ENCODE measurements around the gene NTN1.
"Not testable (repeated sequence)": the region's sequence is repeated elsewhere in the genome, so short reads cannot be mapped to it uniquely, and the experiment has no call there.

The NTN1 gene

DNA sequence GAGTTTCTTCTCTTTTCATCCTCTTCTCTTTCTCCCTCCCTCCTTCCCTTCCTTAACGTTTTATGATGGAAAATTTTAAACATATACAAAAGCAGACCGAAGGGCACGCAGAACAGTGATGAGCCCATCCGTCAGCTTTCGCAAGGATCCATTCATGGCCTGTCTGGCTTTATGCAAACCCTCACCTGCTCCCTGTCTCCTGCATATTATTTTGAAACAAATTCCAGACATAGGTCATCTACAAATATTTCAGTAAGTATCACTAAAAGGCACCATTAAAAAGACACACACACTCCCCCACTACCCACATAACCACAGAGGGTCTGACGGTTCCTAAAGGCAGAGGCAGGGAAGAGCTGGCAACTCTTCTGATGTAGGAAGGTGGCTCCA is 235.0 kb downstream of the NTN1 start:
- no peak for DNase-seq

DNA sequence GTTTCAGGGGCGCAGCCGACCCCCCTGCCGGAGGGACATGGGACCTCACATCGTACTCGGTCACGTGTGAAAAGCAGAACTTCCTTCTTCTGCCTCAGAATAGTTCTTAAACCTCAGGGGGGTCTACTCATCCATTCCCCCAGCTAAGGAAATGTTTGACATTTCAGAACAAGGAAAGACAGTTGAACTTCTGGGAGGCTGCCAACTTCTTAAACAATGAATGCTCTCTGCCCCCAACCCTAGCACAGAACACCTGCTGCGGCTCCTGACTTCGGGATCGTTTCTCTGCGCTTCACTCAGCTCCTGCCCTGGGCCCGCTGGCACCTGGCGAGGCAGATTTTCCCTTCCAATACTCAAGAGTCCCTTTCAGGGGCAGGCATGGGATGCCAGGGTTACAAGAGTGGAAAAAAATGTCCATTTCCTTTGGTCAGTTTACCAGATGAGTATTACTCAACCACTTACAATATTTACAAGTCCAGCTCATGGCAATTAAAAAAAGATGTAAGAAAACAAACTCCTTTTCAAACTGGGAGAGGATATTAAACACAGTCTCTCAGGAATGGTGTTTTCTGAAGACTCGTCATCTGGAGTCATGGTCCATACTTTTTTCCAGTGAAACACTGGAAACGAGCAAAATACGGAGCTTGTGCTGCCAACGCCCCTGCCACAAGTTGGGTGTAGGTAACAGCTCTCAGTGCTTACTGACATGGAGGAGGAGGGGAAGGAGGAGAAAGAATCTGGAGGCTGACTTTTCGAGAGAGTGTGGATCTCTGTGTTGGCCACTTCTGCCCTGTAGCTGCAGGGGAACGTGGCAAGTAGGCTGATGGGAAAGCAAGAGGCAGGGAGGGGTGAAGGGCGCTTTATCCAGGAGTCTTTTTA is 235.7 kb downstream of the NTN1 start:
- peak; percentile 15 for DNase-seq

DNA sequence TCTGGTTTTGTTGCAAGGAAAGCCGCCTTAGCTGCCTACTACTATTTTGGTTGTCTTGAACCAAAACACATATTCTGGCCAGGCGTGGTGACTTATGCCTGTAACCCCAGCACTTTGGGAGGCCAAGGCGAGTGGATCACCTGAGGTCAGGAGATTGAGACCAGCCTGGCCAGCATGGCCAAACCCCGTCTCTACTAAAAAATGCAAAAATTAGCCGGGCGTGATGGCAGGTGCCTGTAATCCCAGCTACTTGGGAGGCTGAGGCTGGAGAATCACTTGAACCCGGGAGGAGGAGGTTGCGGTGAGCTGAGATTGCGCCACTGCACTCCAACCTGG is 236.3 kb downstream of the NTN1 start:
- not testable (repeated sequence) for DNase-seq

DNA sequence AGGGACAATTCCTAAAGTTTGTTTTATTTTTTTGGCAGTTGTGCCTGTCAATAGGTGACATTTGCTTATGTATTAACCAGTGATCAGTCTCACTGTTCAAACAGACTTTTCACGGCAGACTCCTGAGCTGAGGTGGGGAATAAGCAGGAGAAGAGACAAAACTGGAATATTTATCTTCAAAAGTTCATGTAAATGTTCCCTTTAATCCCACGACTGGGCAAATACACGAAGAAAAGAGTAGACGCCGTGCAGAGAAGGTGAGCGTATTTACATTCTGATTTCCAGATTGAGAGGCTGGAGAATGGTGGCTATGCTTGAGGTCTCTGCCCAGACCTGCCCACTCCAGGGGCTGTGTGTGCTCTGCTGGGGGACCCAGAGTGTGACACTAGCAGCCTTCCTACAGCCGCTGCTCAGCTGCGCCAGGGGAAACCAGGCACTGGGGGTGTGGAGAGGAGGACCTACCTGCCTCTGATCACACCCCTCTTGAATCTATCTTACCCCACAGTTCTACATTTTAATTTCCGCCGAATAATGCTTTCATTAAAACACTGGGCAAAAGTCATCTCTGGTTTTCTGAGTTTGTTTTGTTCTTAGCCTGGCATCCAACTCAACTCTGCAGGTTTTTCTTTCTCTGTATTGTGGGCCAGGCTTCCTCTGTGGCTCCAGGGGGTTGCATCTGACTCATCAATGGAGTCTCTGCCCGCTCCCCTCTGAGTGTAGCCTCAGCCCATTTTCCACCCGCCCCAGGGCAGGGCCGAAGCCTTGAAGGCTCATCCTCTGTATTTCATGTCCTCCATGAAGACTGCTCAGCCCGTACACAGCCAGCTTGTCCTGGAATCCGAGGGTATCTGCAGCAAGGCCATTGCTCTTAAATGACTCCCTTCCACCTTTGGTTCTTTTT is 237.1 kb downstream of the NTN1 start:
- no peak for DNase-seq

DNA sequence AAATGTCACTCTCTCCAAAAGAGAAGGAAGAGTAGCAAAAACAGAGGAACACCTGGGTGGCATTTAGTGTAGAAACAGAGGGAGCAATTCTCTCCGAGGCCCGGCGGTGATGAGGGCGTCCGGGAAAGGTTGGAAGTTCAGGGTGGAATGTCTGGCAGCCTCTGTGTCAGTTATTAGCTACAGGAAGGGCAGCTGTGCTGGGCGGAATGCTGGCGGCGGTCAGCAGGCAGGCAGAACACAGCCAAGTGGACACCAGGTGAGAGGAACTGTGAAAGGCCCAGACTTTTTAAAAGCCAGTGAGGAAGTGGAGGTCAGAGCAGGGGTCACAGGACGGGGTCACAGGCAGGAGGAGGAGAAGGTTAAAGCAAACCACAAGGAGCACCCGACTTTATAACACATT is 238.1 kb downstream of the NTN1 start:
- no peak for DNase-seq

DNA sequence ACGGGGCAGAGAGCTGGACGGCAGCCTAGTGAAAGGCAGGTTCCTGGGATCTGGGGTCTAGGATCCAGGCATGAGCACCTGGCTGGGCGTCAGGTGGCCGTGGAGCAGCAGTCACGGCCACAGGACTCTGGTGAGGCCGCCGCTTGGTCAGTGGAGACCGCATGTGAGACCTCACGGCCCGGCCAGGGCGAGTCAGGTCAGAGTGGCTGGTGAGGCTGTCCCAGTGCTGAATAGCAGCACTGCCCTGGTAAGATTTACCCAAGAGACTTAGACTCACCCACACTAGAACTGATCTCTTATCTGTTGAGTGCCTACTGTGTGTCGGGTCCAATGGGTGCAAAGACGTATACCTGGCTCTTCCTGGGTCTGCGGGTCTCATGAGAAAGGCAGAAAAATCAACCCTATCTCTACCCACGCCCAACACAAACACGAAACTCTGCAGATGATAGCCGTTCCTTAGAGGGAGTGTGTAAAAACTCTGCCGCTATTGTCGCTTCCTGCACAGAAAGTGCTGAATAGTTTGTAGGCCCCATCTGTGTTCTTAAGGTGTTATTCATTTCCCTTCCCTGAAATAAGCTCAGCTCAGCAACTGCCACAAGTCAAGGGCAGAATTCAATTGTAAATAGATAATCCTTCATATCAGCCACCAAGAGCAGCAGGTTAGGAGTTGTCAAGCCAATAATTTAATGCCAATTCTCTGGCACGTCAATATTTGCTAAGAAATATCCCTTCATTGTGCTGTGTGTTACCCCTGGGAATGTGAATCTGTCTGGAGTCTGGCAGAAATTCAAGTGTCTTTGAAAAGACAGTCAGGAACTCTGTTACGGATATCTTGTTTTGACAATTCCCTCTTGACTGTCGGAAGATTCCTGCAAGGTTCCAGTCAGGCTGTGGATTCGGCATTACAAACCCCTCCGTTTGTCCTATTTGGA is 240.0 kb downstream of the NTN1 start:
- no peak for DNase-seq

DNA sequence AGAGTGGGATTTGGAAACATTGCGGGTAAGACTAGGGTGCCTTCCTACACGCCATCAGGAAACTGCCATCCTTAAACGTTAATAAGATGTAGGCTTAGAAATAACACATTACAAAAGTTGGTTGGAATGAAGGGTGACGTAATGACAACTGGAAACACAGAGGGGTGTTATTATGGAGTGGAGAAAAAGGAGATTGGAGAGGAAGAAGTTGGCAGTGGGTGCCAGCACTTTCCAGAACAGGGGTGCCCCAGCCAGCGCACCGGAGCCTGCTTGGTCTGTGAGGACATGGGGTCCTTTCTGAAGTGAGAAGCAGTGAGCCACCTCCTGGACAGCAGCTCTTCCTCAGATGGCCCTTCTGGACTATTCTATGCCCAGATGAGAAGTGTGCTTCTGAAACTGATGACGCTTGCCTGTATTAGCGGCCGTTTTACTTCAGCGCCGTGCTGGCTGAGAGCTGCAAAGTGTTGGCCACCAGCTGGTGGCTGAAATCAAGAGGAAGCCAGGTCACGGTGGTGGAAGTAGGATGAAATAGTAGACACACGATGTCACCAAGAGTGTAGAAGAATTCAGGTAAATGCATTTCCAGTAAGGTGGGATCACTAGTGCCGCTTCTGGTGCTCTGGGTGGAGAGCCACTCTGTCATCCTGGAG is 244.8 kb downstream of the NTN1 start:
- DNase-seq, result no peak

DNA sequence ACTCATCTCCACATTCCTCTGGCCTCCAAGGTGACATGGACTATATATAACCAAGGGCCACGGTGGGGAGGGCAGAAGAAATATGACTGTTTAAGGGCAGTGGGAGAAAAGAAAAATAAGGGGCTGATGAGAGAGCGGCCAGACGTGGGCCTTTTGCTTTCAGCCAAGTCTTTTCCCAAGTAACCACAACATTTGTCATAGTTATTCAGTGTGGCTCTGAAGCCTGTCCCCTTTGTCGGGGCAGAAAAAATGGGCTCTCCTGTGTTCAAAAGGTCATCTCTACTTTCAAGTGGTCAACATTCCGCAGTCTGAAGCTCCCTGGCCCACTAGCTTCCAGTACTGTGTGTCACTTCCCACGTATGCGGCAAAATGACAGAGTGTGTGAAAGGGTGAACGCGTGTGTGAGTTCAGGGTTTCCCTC is 245.4 kb downstream of the NTN1 start:
- no peak for DNase-seq

DNA sequence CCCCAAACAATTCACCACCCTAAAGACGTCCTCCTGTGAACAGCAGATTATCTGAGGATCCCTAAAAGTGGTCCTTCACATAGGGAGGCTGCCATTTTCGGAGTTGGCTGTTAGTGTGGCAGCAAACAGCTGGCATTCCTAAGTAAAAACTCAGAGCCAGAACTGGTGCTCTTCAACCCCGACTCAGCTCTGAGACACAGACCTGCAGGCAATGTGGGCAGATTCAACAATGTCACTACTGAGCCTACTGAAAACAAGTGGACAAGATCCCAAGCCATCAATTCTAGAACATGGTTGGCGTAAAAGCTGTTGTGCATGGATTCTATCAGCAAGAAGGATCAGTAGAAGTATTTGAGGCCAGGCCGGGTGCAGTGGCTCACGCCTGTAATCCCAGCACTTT is 247.2 kb downstream of the NTN1 start:
- no peak for DNase-seq

DNA sequence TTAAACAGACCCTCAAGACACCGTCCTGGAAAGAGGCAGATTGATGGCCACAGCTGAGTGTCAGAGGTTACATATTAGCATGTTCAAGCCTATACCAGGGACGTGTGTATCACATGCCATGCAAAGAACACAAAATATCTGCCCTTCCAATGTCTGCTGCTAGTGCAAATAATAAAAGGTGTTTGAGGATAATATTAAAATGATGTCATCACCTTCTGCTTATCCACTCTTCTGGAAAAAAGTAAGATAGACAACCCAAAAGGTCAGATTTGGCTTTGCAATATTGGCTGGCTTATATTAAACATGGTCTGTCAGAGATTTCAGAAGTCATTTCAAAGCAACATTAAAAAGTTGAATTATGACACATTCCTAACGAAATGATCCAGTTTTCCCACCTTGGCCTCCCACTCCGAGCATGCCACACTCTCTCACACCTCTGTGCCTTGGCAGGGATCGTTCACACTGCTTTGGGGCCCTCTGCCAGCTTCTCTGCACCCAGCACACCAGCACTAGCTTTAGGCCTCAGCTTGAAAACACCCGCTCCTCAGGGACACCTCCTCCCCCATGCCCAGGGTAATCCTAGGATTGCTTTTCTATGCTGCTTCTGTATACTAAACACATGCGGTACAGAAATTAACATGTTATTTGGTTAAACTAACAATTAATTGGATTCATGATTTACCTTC is 248.2 kb downstream of the NTN1 start:
- no peak for DNase-seq

DNA sequence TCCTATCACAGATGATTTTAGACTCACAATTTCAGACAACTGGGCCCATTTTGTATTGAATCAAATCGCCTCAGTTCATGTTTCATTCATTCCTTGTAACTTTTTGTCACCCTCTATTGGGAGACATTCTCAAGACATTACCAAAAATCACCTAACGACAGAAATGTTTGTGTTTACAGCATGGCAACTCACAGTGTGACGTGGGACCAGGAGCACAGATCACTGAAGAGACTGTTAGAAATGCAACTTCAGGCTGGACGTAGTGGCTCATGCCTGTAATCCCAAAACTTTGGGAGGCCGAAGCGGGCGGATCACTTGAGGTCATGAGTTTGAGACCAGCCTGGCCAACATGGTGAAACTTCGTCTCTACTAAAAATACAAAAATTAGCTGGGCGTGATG is 249.6 kb downstream of the NTN1 start:
- DNase-seq, result no peak

DNA sequence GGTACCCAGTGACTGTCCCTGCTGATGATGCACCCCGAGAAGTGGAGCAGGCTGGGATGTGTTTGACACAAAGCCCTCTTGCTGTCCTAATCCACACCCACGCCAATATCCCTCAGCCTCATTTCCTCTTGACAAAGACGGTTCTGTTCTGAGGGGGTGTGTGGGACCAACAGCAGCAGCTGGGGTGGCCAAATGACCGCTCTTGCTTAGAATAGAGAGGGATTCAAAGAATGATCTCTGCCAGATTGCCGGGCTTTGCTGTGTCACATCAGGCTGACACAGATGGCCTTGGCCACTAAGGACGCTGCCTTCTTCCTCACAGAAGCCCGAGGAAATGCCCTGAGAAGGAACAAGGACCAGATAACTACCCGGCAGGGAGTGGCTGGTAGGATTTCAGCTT is 250.7 kb downstream of the NTN1 start:
- no peak for DNase-seq

DNA sequence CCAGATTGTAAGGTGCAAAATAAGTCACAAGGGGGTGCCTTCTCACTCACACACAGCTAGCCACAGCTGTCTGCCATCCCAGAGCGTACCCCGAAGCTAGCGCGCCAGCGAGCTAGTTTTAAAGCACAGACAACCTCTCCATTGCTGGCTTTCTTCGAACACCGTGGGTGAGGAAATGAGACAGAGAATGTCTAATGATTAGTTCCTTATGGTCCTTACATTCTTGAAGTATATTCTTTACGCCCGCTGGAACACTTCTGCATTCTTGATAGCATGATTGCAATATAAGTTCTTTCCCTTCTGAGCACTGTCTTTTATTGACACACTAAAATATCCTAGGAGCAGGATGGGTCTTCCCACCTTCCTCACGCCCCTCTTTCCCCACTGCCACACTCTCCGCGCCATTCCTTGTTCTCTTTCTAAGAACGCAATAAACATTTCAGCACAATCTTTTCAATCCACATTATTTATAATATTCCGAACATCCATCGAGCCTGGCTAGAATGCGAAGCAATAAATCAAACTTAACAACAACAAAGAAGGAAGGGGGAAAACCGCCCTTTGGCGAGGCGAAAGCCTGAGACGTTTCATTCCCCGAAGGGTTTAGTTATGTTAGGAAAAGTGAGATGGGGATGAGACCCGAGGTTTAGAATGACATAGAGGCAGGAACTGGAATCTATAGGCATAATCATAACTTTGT is 251.3 kb downstream of the NTN1 start:
- no peak for DNase-seq

DNA sequence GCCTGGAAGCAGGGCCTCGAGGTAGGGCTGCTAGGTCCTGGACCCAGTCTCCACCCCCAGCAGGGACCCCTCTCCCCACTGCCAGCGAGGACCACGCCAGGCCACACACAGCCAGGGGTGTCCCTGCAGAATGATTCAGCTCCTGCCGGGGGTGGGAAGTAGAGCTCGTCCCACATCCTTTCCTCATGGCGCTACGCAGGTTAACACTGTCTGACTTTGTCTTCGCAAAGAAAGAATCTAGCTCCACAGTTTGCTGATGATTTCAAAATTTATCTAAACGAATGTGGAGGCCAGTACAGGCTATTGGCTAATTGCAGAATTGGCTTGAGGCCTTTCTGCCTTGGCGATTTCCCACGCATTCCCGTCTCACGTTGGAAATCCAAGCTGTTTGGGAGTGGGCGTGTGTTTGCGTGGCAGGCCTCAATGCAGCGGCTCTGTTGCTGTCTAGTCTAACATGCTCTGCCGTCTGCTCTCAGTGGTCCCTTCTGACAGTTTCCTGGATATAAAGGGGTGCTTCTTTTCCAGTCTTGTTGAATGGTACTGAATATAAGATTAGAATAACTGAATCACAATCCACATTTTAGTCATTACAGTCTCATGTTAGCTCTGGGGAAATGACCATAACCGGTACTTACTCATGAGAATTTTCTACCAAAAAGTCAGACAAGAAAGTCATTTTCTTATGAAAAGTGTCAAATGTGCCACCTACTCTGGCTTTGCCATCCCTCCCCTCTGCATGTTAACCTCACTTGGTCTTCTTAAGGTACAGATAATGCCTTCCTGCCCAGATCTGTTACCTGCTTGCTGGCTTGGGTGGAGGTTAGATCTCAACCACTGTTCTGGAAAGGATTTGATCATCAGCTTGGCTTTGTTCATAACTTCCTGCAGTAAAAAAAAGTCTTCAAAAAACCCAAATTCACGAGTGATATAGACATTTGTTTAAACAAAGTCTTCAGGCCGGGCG is 252.4 kb downstream of the NTN1 start:
- no peak for DNase-seq

DNA sequence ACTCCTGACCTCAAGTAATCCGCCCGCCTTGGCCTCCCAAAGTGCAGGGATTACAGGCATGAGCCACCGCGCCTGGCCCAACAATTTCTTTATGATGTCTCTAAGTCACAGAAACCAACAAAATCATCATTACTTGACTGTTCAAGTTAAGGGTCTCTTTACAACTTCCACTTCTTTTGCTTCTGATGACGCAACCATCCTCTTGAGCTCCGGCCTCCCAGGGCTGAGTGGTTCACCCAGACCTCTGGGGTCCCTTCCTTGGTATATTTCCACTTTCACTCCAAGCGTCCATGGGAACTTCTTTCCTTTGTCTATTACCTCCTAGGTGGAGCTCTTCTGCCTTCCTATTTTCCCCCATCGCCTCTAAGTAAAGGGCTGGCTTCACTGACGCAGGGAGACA is 253.7 kb downstream of the NTN1 start:
- no peak for DNase-seq

DNA sequence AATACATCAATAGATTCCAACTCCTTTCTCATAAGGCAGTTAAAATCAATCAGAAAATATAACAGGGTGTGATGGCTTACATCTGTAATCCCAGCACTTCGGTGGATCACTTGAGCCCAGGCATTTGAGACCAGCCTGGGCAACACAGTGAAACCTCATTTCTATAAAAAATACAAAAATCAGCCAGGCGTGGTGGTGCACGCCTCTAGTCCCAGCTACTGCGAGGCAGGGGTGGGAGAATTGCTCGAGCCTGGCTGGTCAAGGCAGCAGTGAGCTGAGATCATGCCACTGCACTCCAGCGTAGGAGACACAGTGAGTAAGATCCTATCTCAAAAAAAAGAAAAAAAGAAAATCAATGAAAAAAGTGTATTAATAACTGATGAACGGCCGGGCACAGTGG is 258.6 kb downstream of the NTN1 start:
- no peak for DNase-seq

DNA sequence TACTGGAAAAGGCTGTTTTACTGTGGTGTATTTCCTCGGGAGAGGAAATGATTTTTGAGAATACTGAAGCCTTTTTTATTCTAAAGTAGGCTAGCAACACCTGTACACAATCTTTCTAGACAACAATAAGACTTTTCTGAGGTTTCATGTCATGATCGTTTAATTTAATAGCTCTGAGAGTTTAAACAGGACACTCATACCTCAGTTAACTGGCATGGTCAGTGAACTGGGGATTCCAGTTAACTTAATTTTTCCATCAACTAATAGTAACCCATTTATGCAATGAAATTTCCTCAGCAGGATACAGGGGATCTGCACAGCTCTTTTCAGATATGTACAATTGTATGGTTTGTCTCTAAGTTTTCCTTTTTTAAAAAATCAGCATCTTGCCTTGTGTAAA is 262.6 kb downstream of the NTN1 start:
- no peak for DNase-seq

DNA sequence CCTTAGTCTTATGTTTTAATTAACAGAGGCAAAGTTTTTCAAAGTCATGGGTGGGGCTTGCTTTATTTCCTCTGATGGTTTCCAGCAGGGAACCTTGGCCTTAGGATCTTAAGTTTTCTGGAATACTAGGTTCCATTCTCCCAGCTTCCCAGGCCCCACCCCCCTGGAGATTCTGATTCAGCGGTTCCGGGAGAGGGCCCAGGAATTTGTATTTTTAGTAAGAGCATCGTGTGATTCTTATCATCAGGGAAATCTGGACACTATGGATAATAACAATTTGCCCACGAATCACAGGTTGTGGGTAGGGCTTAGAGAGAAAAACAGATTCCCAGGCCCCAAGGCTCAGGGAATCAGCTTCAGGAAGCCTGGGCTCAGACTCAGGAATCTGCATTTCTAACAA is 263.6 kb downstream of the NTN1 start:
- DNase-seq, result no peak

DNA sequence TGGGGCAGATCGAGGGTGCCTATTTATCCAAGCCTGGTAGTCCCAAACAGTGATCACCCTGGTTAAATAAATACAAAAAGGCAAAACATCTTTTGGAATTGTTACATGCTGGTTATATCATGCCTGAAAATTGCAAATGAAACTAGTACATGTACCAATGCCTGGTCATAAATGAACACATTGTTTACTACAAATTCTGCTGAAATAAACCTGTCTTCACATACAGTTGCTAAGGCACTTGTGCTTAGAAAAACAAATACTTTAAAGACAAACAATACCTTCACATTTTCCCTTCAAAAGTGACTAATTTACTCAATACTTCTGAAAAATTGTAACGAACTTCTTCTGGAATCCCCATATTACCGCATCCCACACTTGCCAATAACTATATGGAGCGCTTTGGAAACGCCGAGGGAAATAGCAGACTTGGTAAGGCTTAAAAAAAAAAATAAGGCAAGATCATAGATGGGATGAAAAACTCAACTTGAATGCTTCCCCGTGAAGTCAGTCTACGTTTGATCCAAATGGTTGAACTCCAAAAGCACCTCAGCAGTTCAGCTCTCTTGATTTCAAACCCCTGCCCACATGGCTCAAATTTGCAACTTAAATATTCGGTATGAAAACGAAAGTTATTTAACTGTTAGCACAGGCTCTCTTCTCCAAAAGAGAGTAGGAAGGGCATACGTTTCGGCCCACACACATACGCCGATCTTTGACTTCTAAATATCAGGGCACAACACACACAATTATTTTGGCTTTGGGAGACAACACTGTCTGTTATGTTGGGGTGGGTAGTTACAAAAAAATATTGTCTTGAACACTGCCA is 264.5 kb downstream of the NTN1 start:
- no peak for DNase-seq

Data from KG1 (cell line).